SU-DHL-6 (cell line): Measurements from ENCODE around the gene UBL4A.

Source experiments
- H2AFZ ChIP-seq: fragments of 200-600 bp; sonication (generic); 2 replicates; pipeline ENCODE4 v1.6.1; 2014; ENCODE audit warnings: low read depth, mild to moderate bottlenecking, moderate library complexity, mixed read lengths, antibody characterized with exemption, low read length; ENCODE audit not compliant: severe bottlenecking
- H3F3A ChIP-seq: fragments of 200-600 bp; shearing (Covaris generic); 2 replicates; pipeline ENCODE4 v1.6.0; 2016; ENCODE audit warnings: antibody characterized with exemption, mild to moderate bottlenecking; ENCODE audit not compliant: insufficient read depth
- H3K27ac ChIP-seq: fragments of 200-600 bp; sonication (generic); 2 replicates; pipeline ENCODE4 v1.5.1; 2016; ENCODE audit warnings: low read depth, mild to moderate bottlenecking, low read length, moderate library complexity, mixed read lengths
- H3K27me3 ChIP-seq: fragments of 200-600 bp; sonication (generic), shearing (Covaris generic); 2 replicates; pipeline ENCODE4 v1.6.0; 2014; ENCODE audit warnings: mild to moderate bottlenecking, low read length
- H3K36me3 ChIP-seq: fragments of 200-600 bp; sonication (generic); 2 replicates; pipeline ENCODE4 v1.6.1; 2014; ENCODE audit warnings: mild to moderate bottlenecking, low read length, mixed read lengths
- H3K4me2 ChIP-seq: fragments of 300-600, 200-600 bp; shearing (Covaris generic), sonication (generic); 2 replicates; pipeline ENCODE4 v1.6.0; 2014; ENCODE audit warnings: low read length, low read depth, mild to moderate bottlenecking; ENCODE audit not compliant: poor library complexity, severe bottlenecking
- H3K4me3 ChIP-seq: fragments of 200-600 bp; sonication (generic); 2 replicates; pipeline ENCODE4 v1.5.1; 2014; ENCODE audit warnings: antibody characterized with exemption, low read length, mild to moderate bottlenecking, mixed read lengths; ENCODE audit not compliant: insufficient read depth, poor library complexity, severe bottlenecking
- H3K79me2 ChIP-seq: fragments of 200-600 bp; sonication (generic); 2 replicates; pipeline ENCODE4 v1.6.1; 2014; ENCODE audit warnings: mild to moderate bottlenecking, low read length, moderate library complexity; ENCODE audit not compliant: insufficient read depth
- H3K9ac ChIP-seq: fragments of 200-600 bp; sonication (generic); 2 replicates; pipeline ENCODE4 v1.7.0; 2014; ENCODE audit warnings: mild to moderate bottlenecking, low read length
- H3K9me2 ChIP-seq: fragments of 200-600 bp; sonication (generic); replicated peaks from 2 replicates; pipeline ENCODE4 v1.6.1; 2014; ENCODE audit warnings: low read length; ENCODE audit not compliant: insufficient read depth
- H3K9me3 ChIP-seq: fragments of 200-600 bp; sonication (generic); 2 replicates; pipeline ENCODE4 v1.6.1; 2014; ENCODE audit warnings: low read length, mixed read lengths; ENCODE audit not compliant: insufficient read depth
- H4K20me1 ChIP-seq: fragments of 200-600 bp; sonication (generic); 2 replicates; pipeline ENCODE4 v1.6.1; 2014; ENCODE audit warnings: low read depth, mild to moderate bottlenecking, antibody characterized with exemption, low read length, moderate library complexity, mixed read lengths
- CTCF ChIP-seq: fragments of 200-600 bp; sonication (generic); IDR thresholded peaks from one replicate; pipeline ENCODE4 v1.5.1; 2017; ENCODE audit warnings: antibody characterized with exemption, mild to moderate bottlenecking, low read length, moderate library complexity; ENCODE audit not compliant: insufficient read depth, poor library complexity, severe bottlenecking
- EZH2phosphoT487 ChIP-seq: fragments of 200-600 bp; sonication (generic), shearing (Covaris generic); conservative IDR thresholded peaks from 2 replicates; pipeline ENCODE4 v1.6.1; 2018; ENCODE audit warnings: mild to moderate bottlenecking, antibody characterized with exemption, low read length, moderate library complexity, mixed read lengths

UBL4A gene

GRCh38 chrX:154495472-154495922, 9.1 kb upstream of the UBL4A start:
- Histone ChIP-seq H3K36me3 (no peaks in the 10 kb centered on the region), H3K4me3 (no peak overlapping the region), H3K27me3 (no peaks in the 10 kb centered on the region), H3K9ac (no peak overlapping the region), H4K20me1 (no peaks in the 10 kb centered on the region), H3F3A (0 out of 2 replicates have a peak, but pooled peaks cover 5% of the 10 kb centered on the region), H3K27ac (no peak overlapping the region), H3K79me2 (no peaks in the 10 kb centered on the region), H3K9me3 (no peaks in the 10 kb centered on the region), H2AFZ (no peak overlapping the region), H3K4me2 (no peak overlapping the region), H3K9me2 (no peaks in the 10 kb centered on the region)
- TF ChIP-seq EZH2phosphoT487 = no peak
- TF ChIP-seq CTCF = no peak

- H3K9me3 ChIP-seq = no peaks in the 10 kb centered on the region
- H3K36me3 ChIP-seq = no peaks in the 10 kb centered on the region
- no peak overlapping the region for H3K4me2 ChIP-seq
- no peaks in the 10 kb centered on the region for H3K27me3 ChIP-seq
- no peaks in the 10 kb centered on the region; the same call in 1 of the 2 replicates for H3K79me2 ChIP-seq
- no peaks in the 10 kb centered on the region for H3K9me2 ChIP-seq
- H3K27ac ChIP-seq = no peak overlapping the region
- no peak overlapping the region for H3K4me3 ChIP-seq
- H3F3A ChIP-seq = 0 out of 2 replicates have a peak, but pooled peaks cover 5% of the 10 kb centered on the region
- no peak overlapping the region for H3K9ac ChIP-seq
- TF ChIP-seq EZH2phosphoT487 = no peak
- no peak for TF ChIP-seq CTCF
- H2AFZ ChIP-seq = no peak overlapping the region
- no peaks in the 10 kb centered on the region for H4K20me1 ChIP-seq
Observed at GRCh38 chrX:154494715-154495114, 8.3 kb upstream of the UBL4A start.

- Histone ChIP-seq H3K4me3 (peak within 1 kb of the TSS; percentile 76), H2AFZ (peak within 1 kb of the TSS; percentile 89)
Observed at GRCh38 chrX:154490414-154491083, 4.1 kb upstream of the UBL4A start, which contains the start of gene SLC10A3. Gene SLC10A3, minus strand, starts transcription at chrX:154490629. Its CDS starts 1,689 bp downstream, at chrX:154488940.

More at GRCh38 chrX:154490414-154491083, 4.1 kb upstream of the UBL4A start, which contains the start of gene SLC10A3:
- Histone ChIP-seq H3K79me2 (peaks cover 8% of the 10 kb centered on the region), H3K9me3 (no peaks in the 10 kb centered on the region), H3K9me2 (no peaks in the 10 kb centered on the region), H3K27ac (peak within 1 kb of the TSS; percentile 65), H3K36me3 (no peaks in the 10 kb centered on the region), H3K27me3 (no peaks in the 10 kb centered on the region), H3K4me2 (peak within 1 kb of the TSS; percentile 81), H3K9ac (peak within 1 kb of the TSS; percentile 74), H4K20me1 (no peaks in the 10 kb centered on the region), H3F3A (peaks cover 6% of the 10 kb centered on the region)
- TF ChIP-seq EZH2phosphoT487 = no peak
- TF ChIP-seq CTCF = peak; percentile 9
